IMR-90 (cell line): Measurements from ENCODE around the gene FBXO41. TPM values are rescaled to one million over a fixed set of nuclear protein-coding genes. Genes with fewer than 3 reads are reported as not detected.
A peak's percentile ranks its signal among the peaks of the same experiment; 100 is the strongest.

Source experiments
- ATAC-seq: fragments of 200-7000 bp; cut with Tn5 transposase; 2 replicates; pipeline ENCODE4 v1.9.1; 2020; ENCODE audit warnings: low read depth, mild to moderate bottlenecking, moderate library complexity
- BruUV-seq: library from RNA; stranded (reverse); fragments of 400-500 nt; replicated peaks from 2 replicates; lab custom pipeline; 2021; lab: Mats Ljungman, UMichigan
- CTCF ChIA-PET: fragments of 300-600 bp; formaldehyde crosslinking; extraction: SDS; loops from one replicate; lab custom pipeline; 2021; ENCODE audit warnings: antibody characterized with exemption; lab: Yijun Ruan, JAX
- POLR2A ChIA-PET: fragments of 300-600 bp; sonication (Branson Sonifier 250); formaldehyde crosslinking; loops from one replicate; lab custom pipeline; 2022; ENCODE audit warnings: antibody characterized with exemption; ENCODE audit not compliant: unreplicated experiment; lab: Charles Lee
- DNase-seq: peaks from one replicate; pipeline ENCODE4 v3.0.0; 2013
- H2AFZ ChIP-seq: replicated peaks from 2 replicates; pipeline ENCODE3; 2013; ENCODE audit warnings: low read length, mild to moderate bottlenecking; ENCODE audit not compliant: poor library complexity
- H2AK5ac ChIP-seq: 2 replicates; pipeline ENCODE4 v1.6.1; 2013; ENCODE audit warnings: low read depth, low read length, inconsistent platforms
- H2AK9ac ChIP-seq: replicated peaks from 2 replicates; pipeline ENCODE3; 2013; ENCODE audit warnings: mild to moderate bottlenecking, low read depth, low read length, moderate library complexity; ENCODE audit not compliant: poor library complexity
- H2BK120ac ChIP-seq: 2 replicates; pipeline ENCODE4 v1.6.1; 2013; ENCODE audit warnings: low read depth, low read length, inconsistent platforms
- H2BK15ac ChIP-seq: 3 replicates; pipeline ENCODE4 v1.6.1; 2013; ENCODE audit warnings: low read depth, low read length, inconsistent platforms
- H2BK20ac ChIP-seq: 2 replicates; pipeline ENCODE4 v1.6.1; 2013; ENCODE audit warnings: low read depth, mild to moderate bottlenecking, inconsistent platforms, low read length, moderate library complexity
- H2BK5ac ChIP-seq: 2 replicates; pipeline ENCODE4 v1.6.1; 2013; ENCODE audit warnings: mild to moderate bottlenecking, low read depth, low read length, inconsistent platforms; ENCODE audit not compliant: poor library complexity, severe bottlenecking
- H3K14ac ChIP-seq: replicated peaks from 2 replicates; pipeline ENCODE4 v1.6.1; 2013; ENCODE audit warnings: low read depth, low read length, inconsistent platforms
- H3K18ac ChIP-seq: 2 replicates; pipeline ENCODE4 v1.6.1; 2013; ENCODE audit warnings: low read depth, low read length, control low read depth
- H3K23ac ChIP-seq: 2 replicates; pipeline ENCODE4 v1.6.1; 2013; ENCODE audit warnings: low read depth, low read length, inconsistent platforms
- H3K27ac ChIP-seq: 2 replicates; pipeline ENCODE4 v1.5.1; 2013; ENCODE audit warnings: mild to moderate bottlenecking, control low read depth, low read length; ENCODE audit not compliant: insufficient read depth
- H3K27me3 ChIP-seq: 2 replicates; pipeline ENCODE4 v1.6.1; 2013; ENCODE audit warnings: low read length; ENCODE audit not compliant: control insufficient read depth, insufficient read depth
- H3K36me3 ChIP-seq: 2 replicates; pipeline ENCODE4 v1.6.1; 2013; ENCODE audit warnings: low read length, mixed read lengths; ENCODE audit not compliant: control insufficient read depth, insufficient read depth
- H3K4ac ChIP-seq: 2 replicates; pipeline ENCODE4 v1.6.1; 2013; ENCODE audit warnings: low read depth, low read length, inconsistent platforms
- H3K4me1 ChIP-seq: 2 replicates; pipeline ENCODE4 v1.6.1; 2013; ENCODE audit warnings: low read length, mixed read lengths; ENCODE audit not compliant: control insufficient read depth, insufficient read depth
- H3K4me2 ChIP-seq: 2 replicates; pipeline ENCODE4 v1.6.1; 2013; ENCODE audit warnings: low read depth, mild to moderate bottlenecking, control low read depth, low read length, moderate library complexity
- H3K4me3 ChIP-seq: 2 replicates; pipeline ENCODE4 v1.5.1; 2013; ENCODE audit warnings: low read depth, mild to moderate bottlenecking, control low read depth, low read length, moderate library complexity; ENCODE audit not compliant: insufficient read depth
- H3K56ac ChIP-seq: 2 replicates; pipeline ENCODE4 v1.6.1; 2013; ENCODE audit warnings: low read length, inconsistent platforms; ENCODE audit not compliant: insufficient read depth; ENCODE audit errors: extremely low read depth
- H3K79me1 ChIP-seq, 2 experiments: 2 replicates each; pipeline ENCODE4 v1.6.1; 2013; ENCODE audit warnings: low read length in 2 of 2, inconsistent platforms in 1 of 2, low read depth in 1 of 2
- H3K9ac ChIP-seq: 2 replicates; pipeline ENCODE4 v1.6.1; 2013; ENCODE audit warnings: low read depth, low read length, control low read depth
- H3K9me1 ChIP-seq: 2 replicates; pipeline ENCODE4 v1.6.1; 2013; ENCODE audit warnings: low read length, inconsistent platforms; ENCODE audit not compliant: insufficient read depth
- H3K9me3 ChIP-seq: 2 replicates; pipeline ENCODE4 v1.6.1; 2013; ENCODE audit warnings: low read length; ENCODE audit not compliant: control insufficient read depth, insufficient read depth
- H4K20me1 ChIP-seq: 2 replicates; pipeline ENCODE4 v1.6.1; 2013; ENCODE audit warnings: low read length, inconsistent platforms; ENCODE audit not compliant: insufficient read depth
- H4K5ac ChIP-seq: 2 replicates; pipeline ENCODE4 v1.6.1; 2013; ENCODE audit warnings: mild to moderate bottlenecking, low read depth, low read length, control low read depth
- H4K8ac ChIP-seq, 2 experiments: 2 replicates each; pipeline ENCODE4 v1.6.1; 2013; ENCODE audit warnings: low read depth in 2 of 2, low read length in 2 of 2, control low read depth in 1 of 2, inconsistent platforms in 1 of 2
- H4K91ac ChIP-seq: 2 replicates; pipeline ENCODE4 v1.6.1; 2013; ENCODE audit warnings: low read depth, low read length, inconsistent platforms; ENCODE audit not compliant: insufficient read depth
- BHLHE40 ChIP-seq: fragments of 150-350 bp; IDR thresholded peaks from 2 replicates; pipeline ENCODE4 v1.6.1; 2016; ENCODE audit warnings: mild to moderate bottlenecking, low read depth, low read length
- CEBPB ChIP-seq: IDR thresholded peaks from 2 replicates; pipeline ENCODE4 v1.6.1; 2012; ENCODE audit warnings: low read depth, low read length, improper control_type of control experiment
- CHD1 ChIP-seq: IDR thresholded peaks from 2 replicates; pipeline ENCODE4 v1.6.1; 2012; ENCODE audit warnings: low read depth, low read length, improper control_type of control experiment
- FOS ChIP-seq: fragments of 150-350 bp; IDR thresholded peaks from 2 replicates; pipeline ENCODE4 v1.6.1; 2016; ENCODE audit warnings: low read depth, low read length
- MAFK ChIP-seq: IDR thresholded peaks from 2 replicates; pipeline ENCODE4 v1.6.1; 2012; ENCODE audit warnings: low read depth, low read length, improper control_type of control experiment
- MAZ ChIP-seq: IDR thresholded peaks from 2 replicates; pipeline ENCODE4 v1.6.1; 2012; ENCODE audit warnings: low read depth, mild to moderate bottlenecking, low read length, improper control_type of control experiment, moderate library complexity, borderline replicate concordance
- MXI1 ChIP-seq: IDR thresholded peaks from 2 replicates; pipeline ENCODE4 v1.6.1; 2012; ENCODE audit warnings: low read depth, mild to moderate bottlenecking, low read length, moderate library complexity, borderline replicate concordance
- NFE2L2 ChIP-seq: fragments of 150-350 bp; IDR thresholded peaks from 2 replicates; pipeline ENCODE4 v1.6.1; 2016; ENCODE audit warnings: low read depth, mild to moderate bottlenecking, low read length
- POLR2A ChIP-seq: IDR thresholded peaks from 2 replicates; pipeline ENCODE4 v1.6.1; 2012; ENCODE audit warnings: mild to moderate bottlenecking, low read depth, low read length
- RAD21 ChIP-seq: IDR thresholded peaks from 2 replicates; pipeline ENCODE4 v1.6.1; 2012; ENCODE audit warnings: low read length, improper control_type of control experiment
- RCOR1 ChIP-seq: IDR thresholded peaks from 2 replicates; pipeline ENCODE4 v1.6.1; 2012; ENCODE audit warnings: mild to moderate bottlenecking, low read length, improper control_type of control experiment; ENCODE audit not compliant: insufficient replicate concordance
- RFX5 ChIP-seq: IDR thresholded peaks from 2 replicates; pipeline ENCODE4 v1.8.0; 2012; ENCODE audit warnings: low read depth, mild to moderate bottlenecking, low read length, moderate library complexity
- SMC3 ChIP-seq: fragments of 150-350 bp; IDR thresholded peaks from 2 replicates; pipeline ENCODE4 v1.6.1; 2016; ENCODE audit warnings: low read depth, mild to moderate bottlenecking, antibody characterized with exemption, low read length, moderate library complexity
- WGBS, 2 experiments: methylation state at CpG; one replicate each; pipeline versions ENCODE4 v1.1.5 to v1.1.7; 2013; ENCODE audit warnings: missing lambda C conversion rate in 2 of 2; ENCODE audit not compliant: insufficient read length in 1 of 2; ENCODE audit errors: extremely low coverage in 2 of 2; 5-methylcytosine and 5-hydroxymethylcytosine counted together
- dilution Hi-C: fragments of 300-500 bp; cut with HindIII; formaldehyde crosslinking; loops from one replicate; pipeline ENCODE4 v1.14.3; 2018; ENCODE audit warnings: low sequenced_read_pairs; ENCODE audit not compliant: unreplicated experiment
- in situ Hi-C: fragments of 300-500 bp; cut with MboI; formaldehyde crosslinking; loops from 3 replicates; pipeline ENCODE4 v1.14.3; 2019; ENCODE audit warnings: low sequenced_read_pairs, inconsistent platforms, mixed read lengths
- intact Hi-C: fragments of 100-400 bp; cut with micrococcal nuclease; formaldehyde crosslinking; loops from 2 replicates; pipeline ENCODE4 v1.10.0; 2022
- polyA plus RNA-seq, 3 experiments: library from polyadenylated mRNA; depleted of rRNA; stranded (reverse); fragments of >200 nt; gene quantifications; 2 replicates each; pipeline ENCODE4 v1.2.3, GENCODE V29; 2012; ENCODE audit warnings: low replicate concordance in 1 of 3
- total RNA-seq: library from RNA; depleted of rRNA; stranded (reverse); fragments of >200 nt; gene quantifications from 2 replicates; pipeline ENCODE4 v1.2.3, GENCODE V29; 2012
- TF ChIP-seq, protein P1 (sequence below): fragments of 150-350 bp; IDR thresholded peaks from 2 replicates; pipeline ENCODE4 v1.6.1; 2016; ENCODE audit warnings: low read depth, mild to moderate bottlenecking, low read length, moderate library complexity, borderline replicate concordance
- TF ChIP-seq, protein P2 (sequence below): fragments of 150-350 bp; IDR thresholded peaks from 2 replicates; pipeline ENCODE4 v1.6.1; 2017; ENCODE audit warnings: mild to moderate bottlenecking, antibody characterized with exemption, low read length, low read depth
- TF ChIP-seq, protein P3 (sequence below): conservative IDR thresholded peaks from 2 replicates; pipeline ENCODE4 v1.5.1; 2012; ENCODE audit warnings: mild to moderate bottlenecking, low read depth, low read length, improper control_type of control experiment

FBXO41 gene
- total and polyA plus RNA-seq, 2 of the 4 experiments (the other 2 are of a cell fraction): 0.54 to 3.7 TPM

DNA sequence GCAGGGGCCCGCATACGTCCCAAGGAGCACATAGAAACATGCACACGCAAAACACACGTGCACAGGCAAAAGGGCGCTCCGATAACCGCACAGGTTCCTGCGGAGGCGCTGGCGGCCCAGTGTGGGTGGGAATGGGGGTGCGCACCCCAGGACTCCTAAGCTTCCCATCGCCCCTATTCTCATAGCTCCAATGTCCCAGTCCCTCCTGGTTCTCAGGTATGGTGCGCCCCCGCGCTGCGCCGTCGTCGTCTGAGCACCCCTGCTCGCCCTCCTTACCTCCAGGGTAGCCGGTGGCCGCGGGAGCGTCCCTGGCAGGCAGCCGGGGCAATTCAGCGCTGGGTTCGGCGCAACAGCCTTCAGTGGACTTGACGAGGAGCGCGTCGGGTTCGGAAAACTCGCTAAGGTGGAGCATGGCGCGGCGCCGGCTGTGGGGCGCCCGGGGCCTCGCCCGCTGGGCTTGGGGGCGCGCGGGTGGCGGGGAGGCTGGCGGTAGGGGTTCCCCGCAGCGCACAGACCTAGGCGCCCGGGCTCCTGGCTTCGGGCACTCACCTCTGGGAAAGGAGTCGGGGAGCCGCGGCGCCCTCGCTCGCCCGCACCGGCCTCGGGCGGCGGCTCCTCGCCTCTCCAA, 8.7 kb upstream of the FBXO41 start:
- no peak overlapping the region for H3K27ac ChIP-seq
- peak overlapping the region; percentile 95; the same call in 1 of the 2 replicates for H3K4me2 ChIP-seq
- intact Hi-C loops: no loop called here
- peaks cover 5% of the 10 kb centered on the region; the same call in 1 of the 2 replicates for H4K20me1 ChIP-seq
- H2AK5ac ChIP-seq: no peak overlapping the region
- H2BK15ac ChIP-seq: no peak overlapping the region
- ChIA-PET CTCF (no interaction called here), POLR2A (no interaction called here)
- TF ChIP-seq NFE2L2 (no peak), RCOR1 (no peak), SMC3 (no peak), RFX5 (no peak), CEBPB (no peak), RAD21 (no peak), BHLHE40 (no peak), MAFK (no peak), FOS (no peak), CHD1 (no peak), MAZ (no peak), MXI1 (no peak), POLR2A (no peak)
- TF ChIP-seq, protein P1, sequence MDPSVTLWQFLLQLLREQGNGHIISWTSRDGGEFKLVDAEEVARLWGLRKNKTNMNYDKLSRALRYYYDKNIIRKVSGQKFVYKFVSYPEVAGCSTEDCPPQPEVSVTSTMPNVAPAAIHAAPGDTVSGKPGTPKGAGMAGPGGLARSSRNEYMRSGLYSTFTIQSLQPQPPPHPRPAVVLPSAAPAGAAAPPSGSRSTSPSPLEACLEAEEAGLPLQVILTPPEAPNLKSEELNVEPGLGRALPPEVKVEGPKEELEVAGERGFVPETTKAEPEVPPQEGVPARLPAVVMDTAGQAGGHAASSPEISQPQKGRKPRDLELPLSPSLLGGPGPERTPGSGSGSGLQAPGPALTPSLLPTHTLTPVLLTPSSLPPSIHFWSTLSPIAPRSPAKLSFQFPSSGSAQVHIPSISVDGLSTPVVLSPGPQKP: no peak
- TF ChIP-seq, protein P2, sequence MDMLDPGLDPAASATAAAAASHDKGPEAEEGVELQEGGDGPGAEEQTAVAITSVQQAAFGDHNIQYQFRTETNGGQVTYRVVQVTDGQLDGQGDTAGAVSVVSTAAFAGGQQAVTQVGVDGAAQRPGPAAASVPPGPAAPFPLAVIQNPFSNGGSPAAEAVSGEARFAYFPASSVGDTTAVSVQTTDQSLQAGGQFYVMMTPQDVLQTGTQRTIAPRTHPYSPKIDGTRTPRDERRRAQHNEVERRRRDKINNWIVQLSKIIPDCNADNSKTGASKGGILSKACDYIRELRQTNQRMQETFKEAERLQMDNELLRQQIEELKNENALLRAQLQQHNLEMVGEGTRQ: no peak
- TF ChIP-seq, protein P3, sequence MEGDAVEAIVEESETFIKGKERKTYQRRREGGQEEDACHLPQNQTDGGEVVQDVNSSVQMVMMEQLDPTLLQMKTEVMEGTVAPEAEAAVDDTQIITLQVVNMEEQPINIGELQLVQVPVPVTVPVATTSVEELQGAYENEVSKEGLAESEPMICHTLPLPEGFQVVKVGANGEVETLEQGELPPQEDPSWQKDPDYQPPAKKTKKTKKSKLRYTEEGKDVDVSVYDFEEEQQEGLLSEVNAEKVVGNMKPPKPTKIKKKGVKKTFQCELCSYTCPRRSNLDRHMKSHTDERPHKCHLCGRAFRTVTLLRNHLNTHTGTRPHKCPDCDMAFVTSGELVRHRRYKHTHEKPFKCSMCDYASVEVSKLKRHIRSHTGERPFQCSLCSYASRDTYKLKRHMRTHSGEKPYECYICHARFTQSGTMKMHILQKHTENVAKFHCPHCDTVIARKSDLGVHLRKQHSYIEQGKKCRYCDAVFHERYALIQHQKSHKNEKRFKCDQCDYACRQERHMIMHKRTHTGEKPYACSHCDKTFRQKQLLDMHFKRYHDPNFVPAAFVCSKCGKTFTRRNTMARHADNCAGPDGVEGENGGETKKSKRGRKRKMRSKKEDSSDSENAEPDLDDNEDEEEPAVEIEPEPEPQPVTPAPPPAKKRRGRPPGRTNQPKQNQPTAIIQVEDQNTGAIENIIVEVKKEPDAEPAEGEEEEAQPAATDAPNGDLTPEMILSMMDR: no peak
- H3K23ac ChIP-seq: no peak overlapping the region
- BruUV-seq: no TSS peak
- dilution Hi-C loops: no loop called here
- in situ Hi-C loops: no loop called here
- H4K91ac ChIP-seq: no peak overlapping the region
- ATAC-seq (no peak; the same call in 1 of the 2 replicates), DNase-seq (no peak)
- H3K27me3 ChIP-seq: peaks cover 65% of the 10 kb centered on the region
- no peak overlapping the region for H3K4ac ChIP-seq
- peak overlapping the region; percentile 92 for H2AFZ ChIP-seq
- no peaks in the 10 kb centered on the region for H3K79me1 ChIP-seq
- no peak overlapping the region for H3K18ac ChIP-seq
- no peak overlapping the region for H2AK9ac ChIP-seq
- H3K4me1 ChIP-seq: no peaks in the 10 kb centered on the region; the same call in 1 of the 2 replicates
- no peak overlapping the region for H4K5ac ChIP-seq
- no peak overlapping the region for H4K8ac ChIP-seq
- H3K9me3 ChIP-seq: no peaks in the 10 kb centered on the region
- 2% methylated on average over 30 of the region's 64 CpGs; no CpG with 5 or more reads in 1 of the 2 experiments for WGBS, 2 experiments
- H3K14ac ChIP-seq: no peak overlapping the region
- H3K56ac ChIP-seq: no peak overlapping the region
- H3K9ac ChIP-seq: no peak overlapping the region
- no peaks in the 10 kb centered on the region for H3K36me3 ChIP-seq
- no peak overlapping the region for H2BK120ac ChIP-seq
- H2BK5ac ChIP-seq: no peak overlapping the region
- peak overlapping the region; percentile 65 for H3K4me3 ChIP-seq
- H3K9me1 ChIP-seq: no peaks in the 10 kb centered on the region
- H2BK20ac ChIP-seq: no peak overlapping the region
